H9 (cell line): ENCODE results near the gene CADM3. TPM values are rescaled to one million over a fixed set of nuclear protein-coding genes. Genes with fewer than 3 reads are reported as not detected.
A peak's percentile ranks its signal among the peaks of the same experiment; 100 is the strongest.

Experiments
- DNase-seq: peaks from one replicate; pipeline ENCODE4 v3.0.0-alpha.2; 2017
- H2AFZ ChIP-seq: one replicate; pipeline ENCODE4 v1.6.1; 2013; ENCODE audit warnings: mild to moderate bottlenecking, low read length, control low read depth, moderate library complexity
- H2AK5ac ChIP-seq: 2 replicates; pipeline ENCODE4 v1.6.1; 2013; ENCODE audit warnings: low read length, control low read depth, mixed read lengths; ENCODE audit not compliant: insufficient read length
- H2BK120ac ChIP-seq: one replicate; pipeline ENCODE4 v1.6.1; 2013; ENCODE audit warnings: low read depth, mild to moderate bottlenecking, low read length, control low read depth, inconsistent platforms; ENCODE audit not compliant: poor library complexity, severe bottlenecking
- H2BK12ac ChIP-seq: 2 replicates; pipeline ENCODE4 v1.6.1; 2013; ENCODE audit warnings: low read length, control low read depth, mixed read lengths, low read depth; ENCODE audit not compliant: insufficient read length
- H2BK15ac ChIP-seq: 2 replicates; pipeline ENCODE4 v1.6.1; 2013; ENCODE audit warnings: low read depth, low read length, control low read depth
- H2BK20ac ChIP-seq: one replicate; pipeline ENCODE4 v1.6.1; 2013; ENCODE audit warnings: low read depth, mild to moderate bottlenecking, low read length, control low read depth, inconsistent platforms; ENCODE audit not compliant: poor library complexity, severe bottlenecking
- H2BK5ac ChIP-seq: 2 replicates; pipeline ENCODE4 v1.6.1; 2013; ENCODE audit warnings: low read length, control low read depth, mixed read lengths; ENCODE audit not compliant: insufficient read length
- H3K14ac ChIP-seq: 2 replicates; pipeline ENCODE4 v1.6.1; 2013; ENCODE audit warnings: low read length, control low read depth; ENCODE audit not compliant: insufficient read depth
- H3K18ac ChIP-seq: 2 replicates; pipeline ENCODE4 v1.6.1; 2013; ENCODE audit warnings: low read depth, mild to moderate bottlenecking, mixed read lengths, low read length, control low read depth; ENCODE audit not compliant: insufficient read length
- H3K23ac ChIP-seq: 2 replicates; pipeline ENCODE4 v1.6.1; 2013; ENCODE audit warnings: low read length, control low read depth, mixed read lengths, low read depth; ENCODE audit not compliant: insufficient read length
- H3K23me2 ChIP-seq: 2 replicates; pipeline ENCODE4 v1.6.1; 2013; ENCODE audit warnings: low read depth, mild to moderate bottlenecking, mixed read lengths, low read length, control low read depth; ENCODE audit not compliant: insufficient read length, poor library complexity, severe bottlenecking
- H3K27ac ChIP-seq: 2 replicates; pipeline ENCODE4 v1.5.1; 2013; ENCODE audit warnings: low read length, control low read depth, mixed read lengths, low read depth; ENCODE audit not compliant: insufficient read length
- H3K27me3 ChIP-seq: 2 replicates; pipeline ENCODE4 v1.6.1; 2013; ENCODE audit warnings: low read length, control low read depth, inconsistent platforms; ENCODE audit not compliant: insufficient read depth
- H3K4ac ChIP-seq: 2 replicates; pipeline ENCODE4 v1.6.1; 2013; ENCODE audit warnings: low read depth, mild to moderate bottlenecking, control low read depth, inconsistent platforms, low read length, moderate library complexity
- H3K4me1 ChIP-seq: 2 replicates; pipeline ENCODE4 v1.6.1; 2013; ENCODE audit warnings: low read length, control low read depth, inconsistent platforms; ENCODE audit not compliant: insufficient read depth
- H3K4me2 ChIP-seq: 2 replicates; pipeline ENCODE4 v1.6.1; 2013; ENCODE audit warnings: low read length, control low read depth, mixed read lengths; ENCODE audit not compliant: insufficient read length, insufficient read depth
- H3K56ac ChIP-seq: 2 replicates; pipeline ENCODE4 v1.6.1; 2013; ENCODE audit warnings: low read depth, mild to moderate bottlenecking, mixed read lengths, low read length, control low read depth; ENCODE audit not compliant: insufficient read length
- H3K79me1 ChIP-seq: 2 replicates; pipeline ENCODE4 v1.6.1; 2013; ENCODE audit warnings: low read depth, mild to moderate bottlenecking, moderate library complexity, low read length, control low read depth, inconsistent platforms; ENCODE audit not compliant: insufficient read depth, poor library complexity, severe bottlenecking
- H3K79me2 ChIP-seq: 2 replicates; pipeline ENCODE4 v1.6.1; 2013; ENCODE audit warnings: low read length, control low read depth, inconsistent platforms; ENCODE audit not compliant: insufficient read depth
- H3K9ac ChIP-seq: 2 replicates; pipeline ENCODE4 v1.6.1; 2013; ENCODE audit warnings: low read length, control low read depth, mixed read lengths; ENCODE audit not compliant: insufficient read length; ENCODE audit errors: extremely low read depth
- H3K9me3 ChIP-seq: one replicate; pipeline ENCODE4 v1.6.1; 2013; ENCODE audit warnings: low read depth, low read length, inconsistent platforms; ENCODE audit not compliant: control insufficient read depth
- H3T11ph ChIP-seq: one replicate; pipeline ENCODE4 v1.6.1; 2013; ENCODE audit warnings: mild to moderate bottlenecking, low read length, control low read depth, inconsistent platforms
- H4K20me1 ChIP-seq: one replicate; pipeline ENCODE4 v1.6.1; 2013; ENCODE audit not compliant: control insufficient read depth, insufficient read length, insufficient read depth
- H4K5ac ChIP-seq: 2 replicates; pipeline ENCODE4 v1.6.1; 2013; ENCODE audit warnings: low read depth, mild to moderate bottlenecking, mixed read lengths, low read length, control low read depth; ENCODE audit not compliant: insufficient read length
- H4K8ac ChIP-seq: replicated peaks from 2 replicates; pipeline ENCODE4 v1.6.1; 2013; ENCODE audit warnings: low read length, control low read depth, mixed read lengths, low read depth; ENCODE audit not compliant: insufficient read length
- H4K91ac ChIP-seq: 2 replicates; pipeline ENCODE4 v1.6.1; 2013; ENCODE audit warnings: low read depth, mild to moderate bottlenecking, moderate library complexity, mixed read lengths, low read length, control low read depth; ENCODE audit not compliant: insufficient read length
- H3K27ac Mint-ChIP-seq, 3 experiments: 2 replicates in 2 of 3; 3 replicates in 1 of 3; pipeline ENCODE4 v1.8.0; 2020 to 2021; ENCODE audit warnings: mixed read lengths in 3 of 3, mild to moderate bottlenecking in 1 of 3, moderate library complexity in 1 of 3
- H3K27me3 Mint-ChIP-seq: 2 replicates; pipeline ENCODE4 v1.8.0; 2021; ENCODE audit warnings: low read depth, mild to moderate bottlenecking, moderate library complexity, mixed read lengths
- H3K36me3 Mint-ChIP-seq, 3 experiments: 2 replicates in 2 of 3; 3 replicates in 1 of 3; pipeline ENCODE4 v1.8.0; 2020 to 2021; ENCODE audit warnings: low read depth in 3 of 3, mixed read lengths in 3 of 3; ENCODE audit not compliant: insufficient read depth in 1 of 3
- H3K4me1 Mint-ChIP-seq, 2 experiments: 2 replicates each; pipeline ENCODE4 v1.8.0; 2020; ENCODE audit warnings: mixed read lengths in 2 of 2
- H3K4me3 Mint-ChIP-seq, 2 experiments: 2 replicates in 1 of 2; 3 replicates in 1 of 2; pipeline ENCODE4 v1.8.0; 2020 to 2021; ENCODE audit warnings: mild to moderate bottlenecking in 2 of 2, mixed read lengths in 2 of 2, moderate library complexity in 1 of 2
- H3K9me3 Mint-ChIP-seq, 2 experiments: 2 replicates in 1 of 2; 3 replicates in 1 of 2; pipeline ENCODE4 v1.8.0; 2020; ENCODE audit warnings: mild to moderate bottlenecking in 2 of 2, mixed read lengths in 2 of 2, moderate library complexity in 1 of 2
- WGBS: extraction: QIAGEN DNeasy Blood & Tissue Kit; methylation state at CpG from one replicate; pipeline ENCODE4 v1.1.7; 2013; ENCODE audit warnings: missing lambda C conversion rate, low lambda C conversion rate, mixed read lengths; ENCODE audit not compliant: insufficient read length; ENCODE audit errors: extremely low coverage; 5-methylcytosine and 5-hydroxymethylcytosine counted together
- total RNA-seq: library from RNA; stranded (reverse); gene quantifications from 2 replicates; pipeline ENCODE4 v1.2.1, GENCODE V29; 2021
- TF ChIP-seq, protein P1 (sequence below): fragments of 200-600 bp; sonication (generic); conservative IDR thresholded peaks from 3 replicates; pipeline ENCODE4 v1.8.0; 2021; ENCODE audit warnings: antibody characterized with exemption, mild to moderate bottlenecking

The CADM3 gene
- total RNA-seq, 1 experiment from 2014 or later, result 5.6 TPM

GRCh38 chr1:159177272-159177907 lies 6.0 kb downstream of the CADM3 start:
- H2BK20ac ChIP-seq, result no peak overlapping the region
- H4K20me1 ChIP-seq, result no peaks in the 10 kb centered on the region
- H3K4ac ChIP-seq, result no peak overlapping the region
- no peak overlapping the region for H2BK120ac ChIP-seq
- H3K36me3 Mint-ChIP-seq, result no peaks in the 10 kb centered on the region
- H2BK12ac ChIP-seq, result no peak overlapping the region
- DNase-seq, result peak; percentile 71
- H4K5ac ChIP-seq, result no peak overlapping the region
- H3K23me2 ChIP-seq, result peaks cover 2% of the 10 kb centered on the region
- TF ChIP-seq, protein P1, sequence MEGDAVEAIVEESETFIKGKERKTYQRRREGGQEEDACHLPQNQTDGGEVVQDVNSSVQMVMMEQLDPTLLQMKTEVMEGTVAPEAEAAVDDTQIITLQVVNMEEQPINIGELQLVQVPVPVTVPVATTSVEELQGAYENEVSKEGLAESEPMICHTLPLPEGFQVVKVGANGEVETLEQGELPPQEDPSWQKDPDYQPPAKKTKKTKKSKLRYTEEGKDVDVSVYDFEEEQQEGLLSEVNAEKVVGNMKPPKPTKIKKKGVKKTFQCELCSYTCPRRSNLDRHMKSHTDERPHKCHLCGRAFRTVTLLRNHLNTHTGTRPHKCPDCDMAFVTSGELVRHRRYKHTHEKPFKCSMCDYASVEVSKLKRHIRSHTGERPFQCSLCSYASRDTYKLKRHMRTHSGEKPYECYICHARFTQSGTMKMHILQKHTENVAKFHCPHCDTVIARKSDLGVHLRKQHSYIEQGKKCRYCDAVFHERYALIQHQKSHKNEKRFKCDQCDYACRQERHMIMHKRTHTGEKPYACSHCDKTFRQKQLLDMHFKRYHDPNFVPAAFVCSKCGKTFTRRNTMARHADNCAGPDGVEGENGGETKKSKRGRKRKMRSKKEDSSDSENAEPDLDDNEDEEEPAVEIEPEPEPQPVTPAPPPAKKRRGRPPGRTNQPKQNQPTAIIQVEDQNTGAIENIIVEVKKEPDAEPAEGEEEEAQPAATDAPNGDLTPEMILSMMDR, result no peak
- H3T11ph ChIP-seq, result no peak overlapping the region
- no peaks in the 10 kb centered on the region for H3K27me3 ChIP-seq
- H3K9ac ChIP-seq, result no peak overlapping the region
- H3K9me3 Mint-ChIP-seq, result no peaks in the 10 kb centered on the region
- no peak overlapping the region for H3K18ac ChIP-seq
- H3K56ac ChIP-seq, result no peak overlapping the region
- H3K27me3 Mint-ChIP-seq, result peaks cover 15% of the 10 kb centered on the region
- H3K27ac Mint-ChIP-seq, result no peak overlapping the region
- no peak overlapping the region for H3K4me3 Mint-ChIP-seq
- no peak overlapping the region for H3K23ac ChIP-seq
- H3K79me2 ChIP-seq, result no peaks in the 10 kb centered on the region
- no peak overlapping the region for H4K8ac ChIP-seq
- no peak overlapping the region for H3K27ac ChIP-seq
- no peak overlapping the region for H2AFZ ChIP-seq
- no peak overlapping the region for H2BK15ac ChIP-seq
- H2BK5ac ChIP-seq, result no peak overlapping the region
- H3K9me3 ChIP-seq, result no peaks in the 10 kb centered on the region
- H2AK5ac ChIP-seq, result no peak overlapping the region
- WGBS, result no CpG with 5 or more reads among the region's 3 CpGs
- H3K4me1 Mint-ChIP-seq, result peaks cover 17 to 22% of the 10 kb centered on the region in 2 experiments
- no peak overlapping the region for H3K4me2 ChIP-seq
- no peaks in the 10 kb centered on the region for H3K79me1 ChIP-seq
- no peak overlapping the region for H3K14ac ChIP-seq
- H3K4me1 ChIP-seq, result no peaks in the 10 kb centered on the region
- no peak overlapping the region for H4K91ac ChIP-seq
